HEK293 (cell line): Measurements from ENCODE around the gene AGBL3.

ENCODE experiments used
- BCL6B ChIP-seq: fragments of 450-650 bp; formaldehyde crosslinking; IDR thresholded peaks from 2 replicates; pipeline ENCODE4 v1.5.1; 2017; ENCODE audit warnings: missing biosample characterization, missing genetic modification characterization
- INSM2 ChIP-seq: fragments of 450-650 bp; formaldehyde crosslinking; IDR thresholded peaks from 2 replicates; pipeline ENCODE4 v1.5.1; 2016; ENCODE audit warnings: missing biosample characterization, missing genetic modification characterization
- KLF17 ChIP-seq: fragments of 450-650 bp; formaldehyde crosslinking; IDR thresholded peaks from 2 replicates; pipeline ENCODE4 v1.5.1; 2016; ENCODE audit warnings: missing biosample characterization, missing genetic modification characterization
- KLF7 ChIP-seq: fragments of 450-650 bp; formaldehyde crosslinking; IDR thresholded peaks from 2 replicates; pipeline ENCODE4 v1.5.1; 2016; ENCODE audit warnings: missing biosample characterization, missing genetic modification characterization, borderline replicate concordance
- SCRT1 ChIP-seq: fragments of 450-650 bp; formaldehyde crosslinking; IDR thresholded peaks from 2 replicates; pipeline ENCODE4 v1.5.1; 2016; ENCODE audit warnings: missing biosample characterization, missing genetic modification characterization, borderline replicate concordance
- SCRT2 ChIP-seq: fragments of 450-650 bp; formaldehyde crosslinking; IDR thresholded peaks from 2 replicates; pipeline ENCODE4 v1.5.1; 2016; ENCODE audit warnings: missing biosample characterization, missing genetic modification characterization
- TCF7L2 ChIP-seq: IDR thresholded peaks from 2 replicates; pipeline ENCODE4 v1.6.1; 2011; ENCODE audit warnings: low read depth, mild to moderate bottlenecking, inconsistent platforms, low read length, moderate library complexity, borderline replicate concordance
- YY1 ChIP-seq: fragments of 450-650 bp; formaldehyde crosslinking; IDR thresholded peaks from 2 replicates; pipeline ENCODE4 v1.5.1; 2018; ENCODE audit warnings: missing biosample characterization, missing genetic modification characterization
- YY2 ChIP-seq: fragments of 450-650 bp; formaldehyde crosslinking; IDR thresholded peaks from 2 replicates; pipeline ENCODE4 v1.5.1; 2016; ENCODE audit warnings: missing biosample characterization, missing genetic modification characterization
- ZBTB11 ChIP-seq: fragments of 450-650 bp; formaldehyde crosslinking; conservative IDR thresholded peaks from 2 replicates; pipeline ENCODE4 v1.5.1; 2016; ENCODE audit warnings: low read depth, missing biosample characterization, missing genetic modification characterization
- ZBTB21 ChIP-seq: fragments of 450-650 bp; formaldehyde crosslinking; IDR thresholded peaks from 2 replicates; pipeline ENCODE4 v1.5.1; 2017; ENCODE audit warnings: missing biosample characterization, missing genetic modification characterization
- ZBTB48 ChIP-seq: fragments of 450-650 bp; formaldehyde crosslinking; IDR thresholded peaks from 2 replicates; pipeline ENCODE4 v1.5.1; 2016; ENCODE audit warnings: missing biosample characterization, missing genetic modification characterization
- ZFP69B ChIP-seq: fragments of 450-650 bp; formaldehyde crosslinking; IDR thresholded peaks from 2 replicates; pipeline ENCODE4 v1.5.1; 2016; ENCODE audit warnings: missing biosample characterization, missing genetic modification characterization
- ZNF133 ChIP-seq: fragments of 450-650 bp; formaldehyde crosslinking; IDR thresholded peaks from 2 replicates; pipeline ENCODE4 v1.5.1; 2016; ENCODE audit warnings: missing biosample characterization, missing genetic modification characterization
- ZNF138 ChIP-seq: fragments of 450-650 bp; formaldehyde crosslinking; IDR thresholded peaks from 2 replicates; pipeline ENCODE4 v1.5.1; 2016; ENCODE audit warnings: missing biosample characterization, missing genetic modification characterization, borderline replicate concordance
- ZNF16 ChIP-seq: fragments of 450-650 bp; formaldehyde crosslinking; IDR thresholded peaks from 2 replicates; pipeline ENCODE4 v1.5.1; 2016; ENCODE audit warnings: low read depth, missing biosample characterization, missing genetic modification characterization
- ZNF302 ChIP-seq: fragments of 450-650 bp; formaldehyde crosslinking; IDR thresholded peaks from 2 replicates; pipeline ENCODE4 v1.5.1; 2016; ENCODE audit warnings: missing biosample characterization, missing genetic modification characterization, low read depth
- ZNF362 ChIP-seq: fragments of 450-650 bp; formaldehyde crosslinking; IDR thresholded peaks from 2 replicates; pipeline ENCODE4 v1.5.1; 2016; ENCODE audit warnings: missing biosample characterization, missing genetic modification characterization
- ZNF37A ChIP-seq: fragments of 450-650 bp; IDR thresholded peaks from 2 replicates; pipeline ENCODE4 v1.5.1; 2018; ENCODE audit warnings: missing biosample characterization, missing genetic modification characterization
- ZNF423 ChIP-seq: fragments of 450-650 bp; formaldehyde crosslinking; IDR thresholded peaks from 2 replicates; pipeline ENCODE4 v1.5.1; 2016; ENCODE audit warnings: missing biosample characterization, missing genetic modification characterization
- ZNF48 ChIP-seq: fragments of 450-650 bp; formaldehyde crosslinking; IDR thresholded peaks from 2 replicates; pipeline ENCODE4 v1.5.1; 2016; ENCODE audit warnings: missing biosample characterization, missing genetic modification characterization
- ZNF513 ChIP-seq: fragments of 450-650 bp; IDR thresholded peaks from 2 replicates; pipeline ENCODE4 v1.5.1; 2018; ENCODE audit warnings: missing biosample characterization, missing genetic modification characterization
- ZNF624 ChIP-seq: fragments of 450-650 bp; formaldehyde crosslinking; IDR thresholded peaks from 2 replicates; pipeline ENCODE4 v1.5.1; 2017; ENCODE audit warnings: missing biosample characterization, missing genetic modification characterization
- ZNF639 ChIP-seq: fragments of 450-650 bp; formaldehyde crosslinking; IDR thresholded peaks from 2 replicates; pipeline ENCODE4 v1.5.1; 2016; ENCODE audit warnings: missing biosample characterization, missing genetic modification characterization
- ZNF747 ChIP-seq: fragments of 450-650 bp; formaldehyde crosslinking; IDR thresholded peaks from 2 replicates; pipeline ENCODE4 v1.5.1; 2016; ENCODE audit warnings: missing biosample characterization, missing genetic modification characterization
- ZNF776 ChIP-seq: fragments of 450-650 bp; formaldehyde crosslinking; IDR thresholded peaks from 2 replicates; pipeline ENCODE4 v1.5.0; 2017; ENCODE audit warnings: missing biosample characterization, missing genetic modification characterization, borderline replicate concordance
- ZNF792 ChIP-seq: fragments of 450-650 bp; formaldehyde crosslinking; IDR thresholded peaks from 2 replicates; pipeline ENCODE4 v1.5.1; 2016; ENCODE audit warnings: missing biosample characterization, missing genetic modification characterization
- ZSCAN16 ChIP-seq: fragments of 450-650 bp; formaldehyde crosslinking; IDR thresholded peaks from 2 replicates; pipeline ENCODE4 v1.5.1; 2016; ENCODE audit warnings: missing biosample characterization, missing genetic modification characterization
- ZXDB ChIP-seq: fragments of 450-650 bp; formaldehyde crosslinking; IDR thresholded peaks from 2 replicates; pipeline ENCODE4 v1.5.1; 2016; ENCODE audit warnings: missing biosample characterization, missing genetic modification characterization

The AGBL3 gene

GRCh38 chr7:135170274-135170997 is 184.1 kb downstream of the AGBL3 start, which contains the start of gene CYREN (continued):
- TF ChIP-seq ZNF639 (tag by site-specific recombination) (no peak), ZNF776 (tag by site-specific recombination) (no peak), ZNF747 (tag by site-specific recombination) (no peak), YY1 (0 out of 2 replicates have a peak, but pooled peaks have one; percentile 26), INSM2 (tag by site-specific recombination) (peak; percentile 46; the same call in 1 of the 2 replicates), ZNF16 (tag by site-specific recombination) (no peak), SCRT1 (tag by site-specific recombination) (no peak), ZNF792 (peak; percentile 52; the same call in 1 of the 2 replicates), ZNF362 (tag by site-specific recombination) (no peak), ZBTB21 (tag by site-specific recombination) (no peak), TCF7L2 (no peak), ZNF423 (peak; percentile 93), ZNF302 (no peak), KLF7 (peak; percentile 37; the same call in 1 of the 2 replicates), ZNF37A (tag by site-specific recombination) (0 out of 2 replicates have a peak, but pooled peaks have one; percentile 30), ZBTB48 (peak; percentile 76; the same call in 1 of the 2 replicates), ZNF133 (no peak), KLF17 (tag by site-specific recombination) (peak; percentile 77), ZNF138 (no peak), SCRT2 (tag by site-specific recombination) (no peak; the same call in 1 of the 2 replicates), BCL6B (tag by site-specific recombination) (no peak), ZBTB11 (tag by site-specific recombination) (peak; percentile 99), ZXDB (tag by site-specific recombination) (peak; percentile 94), ZNF624 (tag by site-specific recombination) (no peak), ZSCAN16 (tag by site-specific recombination) (no peak), ZNF48 (tag by site-specific recombination) (no peak), ZNF513 (tag by site-specific recombination) (no peak), YY2 (tag by site-specific recombination) (no peak), ZFP69B (tag by site-specific recombination) (peak; percentile 95)
